HepG2 (cell line): Measurements from ENCODE around the gene NRSN2. TPM values are rescaled to one million over a fixed set of nuclear protein-coding genes. Genes with fewer than 3 reads are reported as not detected.

Experiments used
- CCDC6 ChIP-seq: sonication (generic); formaldehyde crosslinking; IDR thresholded peaks from 2 replicates; pipeline ENCODE4 v1.8.1; 2022; ENCODE audit warnings: mild to moderate bottlenecking, missing genetic modification reagents, moderate library complexity
- HES4 ChIP-seq: sonication (generic); formaldehyde crosslinking; IDR thresholded peaks from 2 replicates; pipeline ENCODE4 v1.9.0; 2021; ENCODE audit warnings: mild to moderate bottlenecking, missing genetic modification reagents, borderline replicate concordance
- LRRFIP1 ChIP-seq: sonication (generic); formaldehyde crosslinking; conservative IDR thresholded peaks from 2 replicates; pipeline ENCODE4 v1.4.0; 2020; ENCODE audit warnings: missing genetic modification reagents
- RXRA ChIP-seq: sonication (generic); formaldehyde crosslinking; IDR thresholded peaks from 2 replicates; pipeline ENCODE4 v1.5.1; 2020; ENCODE audit warnings: missing genetic modification reagents
- SP2 ChIP-seq: sonication (generic); formaldehyde crosslinking; IDR thresholded peaks from 2 replicates; pipeline ENCODE4 v1.5.1; 2020; ENCODE audit warnings: mild to moderate bottlenecking, missing genetic modification reagents
- TBX2 ChIP-seq: sonication (generic); formaldehyde crosslinking; IDR thresholded peaks from 2 replicates; pipeline ENCODE4 v1.5.0; 2020; ENCODE audit warnings: missing genetic modification reagents, mild to moderate bottlenecking, borderline replicate concordance
- ZFP37 ChIP-seq: sonication (generic); formaldehyde crosslinking; IDR thresholded peaks from 2 replicates; pipeline ENCODE4 v1.4.0; 2020; ENCODE audit warnings: missing genetic modification reagents, borderline replicate concordance
- ZFP91 ChIP-seq: sonication (generic); formaldehyde crosslinking; IDR thresholded peaks from 2 replicates; pipeline ENCODE4 v1.9.0; 2022; ENCODE audit warnings: missing genetic modification reagents, mild to moderate bottlenecking, borderline replicate concordance
- ZMYM2 ChIP-seq: sonication (generic); formaldehyde crosslinking; IDR thresholded peaks from 2 replicates; pipeline ENCODE4 v1.8.0; 2022; ENCODE audit warnings: mild to moderate bottlenecking, missing genetic modification reagents
- ZNF549 ChIP-seq: sonication (generic); formaldehyde crosslinking; IDR thresholded peaks from 2 replicates; pipeline ENCODE4 v1.5.0; 2020; ENCODE audit warnings: missing genetic modification reagents
- ZNF879 ChIP-seq: sonication (generic); formaldehyde crosslinking; IDR thresholded peaks from 2 replicates; pipeline ENCODE4 v1.8.1; 2023; ENCODE audit warnings: missing genetic modification reagents
- ZSCAN20 ChIP-seq: sonication (generic); formaldehyde crosslinking; IDR thresholded peaks from 2 replicates; pipeline ENCODE4 v1.4.0; 2020; ENCODE audit warnings: missing genetic modification reagents, mild to moderate bottlenecking, borderline replicate concordance
- polyA plus RNA-seq, 8 experiments: library from polyadenylated mRNA; depleted of rRNA in 3 of 8; stranded (reverse) in 7 of 8; unstranded in 1 of 8; fragments of >200 nt; fragmentation: Illumina TruSeq in 4 of 8; extraction: Trizol in 4 of 8; gene quantifications; 2 replicates each; pipeline versions ENCODE4 v1.2.1 to v1.2.3, GENCODE V29; 2011 to 2016; ENCODE audit warnings: low read depth in 4 of 8, missing spikeins in 1 of 8, mixed read lengths in 1 of 8; ENCODE audit not compliant: insufficient read depth in 1 of 8
- total RNA-seq, 5 experiments: library from RNA; depleted of rRNA; stranded (reverse); fragments of >200 nt; fragmentation: Illumina TruSeq; extraction: Trizol; gene quantifications; 2 replicates each; pipeline ENCODE4 v1.2.3, GENCODE V29; 2016; ENCODE audit warnings: low read depth in 1 of 5
- TF ChIP-seq, protein P1 (sequence below): sonication (generic); formaldehyde crosslinking; IDR thresholded peaks from 2 replicates; pipeline ENCODE4 v1.4.0; 2020; ENCODE audit warnings: missing genetic modification reagents
- TF ChIP-seq, protein P2 (sequence below): sonication (generic); formaldehyde crosslinking; conservative IDR thresholded peaks from 2 replicates; pipeline ENCODE4 v1.4.0; 2020; ENCODE audit warnings: mild to moderate bottlenecking, missing genetic modification reagents, moderate library complexity
- TF ChIP-seq, protein P3 (sequence below): sonication (generic); formaldehyde crosslinking; IDR thresholded peaks from 2 replicates; pipeline ENCODE4 v1.4.0; 2020; ENCODE audit warnings: mild to moderate bottlenecking, missing genetic modification reagents
- TF ChIP-seq, protein P4 (sequence below): sonication (generic); formaldehyde crosslinking; IDR thresholded peaks from 2 replicates; pipeline ENCODE4 v1.5.0; 2020; ENCODE audit warnings: mild to moderate bottlenecking, missing genetic modification reagents, borderline replicate concordance

Gene NRSN2
- total and polyA plus RNA-seq, 2 of the 13 experiments (the other 11 are each of a cell fraction or from before 2014, with no cell fraction given) = 32.3 to 49.4 TPM

DNA sequence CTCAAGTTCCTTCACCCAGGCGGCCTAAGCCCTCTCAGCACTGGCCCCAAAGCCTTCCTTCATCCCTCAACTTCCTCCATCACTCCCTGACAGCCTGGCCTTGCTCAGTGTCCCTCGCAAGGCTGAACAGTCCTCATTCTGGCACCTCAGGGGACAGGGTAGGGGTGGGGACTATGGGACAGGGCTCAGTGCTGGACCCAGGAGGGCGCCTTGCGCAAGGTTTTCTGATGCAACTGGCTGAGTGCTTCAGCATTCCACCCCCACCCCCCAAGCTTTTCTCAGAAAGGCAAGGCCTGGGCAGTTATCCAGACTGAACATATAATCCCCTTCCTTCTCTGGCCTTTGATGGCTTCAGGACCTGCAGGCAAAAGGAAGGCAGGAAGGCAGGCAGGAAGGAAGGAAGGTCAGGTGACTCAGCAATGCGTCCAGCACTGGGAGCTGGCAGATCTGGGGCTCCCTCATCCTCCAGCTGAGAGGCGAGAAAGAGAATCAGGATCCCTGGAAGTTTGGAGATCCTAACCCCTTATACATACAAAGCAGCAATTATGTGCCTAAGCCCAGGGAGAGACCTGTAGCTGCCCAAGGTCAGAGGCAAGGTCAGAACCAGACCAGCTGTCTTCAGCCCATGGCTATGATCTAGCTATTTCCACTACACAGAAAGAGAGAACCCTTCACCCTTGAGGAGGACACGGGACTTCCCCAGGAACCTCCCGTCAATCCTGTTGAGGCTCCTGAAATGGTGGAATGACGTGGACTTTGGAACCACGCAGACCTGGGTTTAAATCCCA lies 25.0 kb downstream of the NRSN2 start (continued):
- TF ChIP-seq, protein P1, sequence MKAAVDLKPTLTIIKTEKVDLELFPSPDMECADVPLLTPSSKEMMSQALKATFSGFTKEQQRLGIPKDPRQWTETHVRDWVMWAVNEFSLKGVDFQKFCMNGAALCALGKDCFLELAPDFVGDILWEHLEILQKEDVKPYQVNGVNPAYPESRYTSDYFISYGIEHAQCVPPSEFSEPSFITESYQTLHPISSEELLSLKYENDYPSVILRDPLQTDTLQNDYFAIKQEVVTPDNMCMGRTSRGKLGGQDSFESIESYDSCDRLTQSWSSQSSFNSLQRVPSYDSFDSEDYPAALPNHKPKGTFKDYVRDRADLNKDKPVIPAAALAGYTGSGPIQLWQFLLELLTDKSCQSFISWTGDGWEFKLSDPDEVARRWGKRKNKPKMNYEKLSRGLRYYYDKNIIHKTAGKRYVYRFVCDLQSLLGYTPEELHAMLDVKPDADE (CRISPR knock-in tag) = no peak
- TF ChIP-seq ZFP37 (CRISPR knock-in tag) = no peak
- TF ChIP-seq SP2 = no peak
- no peak for TF ChIP-seq ZNF879
- TF ChIP-seq CCDC6 = peak; percentile 98
- TF ChIP-seq HES4 = peak; percentile 89; the same call in 1 of the 2 replicates
- TF ChIP-seq ZNF549 (CRISPR knock-in tag) = no peak
- TF ChIP-seq, protein P2, sequence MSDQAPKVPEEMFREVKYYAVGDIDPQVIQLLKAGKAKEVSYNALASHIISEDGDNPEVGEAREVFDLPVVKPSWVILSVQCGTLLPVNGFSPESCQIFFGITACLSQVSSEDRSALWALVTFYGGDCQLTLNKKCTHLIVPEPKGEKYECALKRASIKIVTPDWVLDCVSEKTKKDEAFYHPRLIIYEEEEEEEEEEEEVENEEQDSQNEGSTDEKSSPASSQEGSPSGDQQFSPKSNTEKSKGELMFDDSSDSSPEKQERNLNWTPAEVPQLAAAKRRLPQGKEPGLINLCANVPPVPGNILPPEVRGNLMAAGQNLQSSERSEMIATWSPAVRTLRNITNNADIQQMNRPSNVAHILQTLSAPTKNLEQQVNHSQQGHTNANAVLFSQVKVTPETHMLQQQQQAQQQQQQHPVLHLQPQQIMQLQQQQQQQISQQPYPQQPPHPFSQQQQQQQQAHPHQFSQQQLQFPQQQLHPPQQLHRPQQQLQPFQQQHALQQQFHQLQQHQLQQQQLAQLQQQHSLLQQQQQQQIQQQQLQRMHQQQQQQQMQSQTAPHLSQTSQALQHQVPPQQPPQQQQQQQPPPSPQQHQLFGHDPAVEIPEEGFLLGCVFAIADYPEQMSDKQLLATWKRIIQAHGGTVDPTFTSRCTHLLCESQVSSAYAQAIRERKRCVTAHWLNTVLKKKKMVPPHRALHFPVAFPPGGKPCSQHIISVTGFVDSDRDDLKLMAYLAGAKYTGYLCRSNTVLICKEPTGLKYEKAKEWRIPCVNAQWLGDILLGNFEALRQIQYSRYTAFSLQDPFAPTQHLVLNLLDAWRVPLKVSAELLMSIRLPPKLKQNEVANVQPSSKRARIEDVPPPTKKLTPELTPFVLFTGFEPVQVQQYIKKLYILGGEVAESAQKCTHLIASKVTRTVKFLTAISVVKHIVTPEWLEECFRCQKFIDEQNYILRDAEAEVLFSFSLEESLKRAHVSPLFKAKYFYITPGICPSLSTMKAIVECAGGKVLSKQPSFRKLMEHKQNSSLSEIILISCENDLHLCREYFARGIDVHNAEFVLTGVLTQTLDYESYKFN = peak; percentile 96
- no peak; the same call in 1 of the 2 replicates for TF ChIP-seq ZMYM2 (CRISPR knock-in tag)
- no peak; the same call in 1 of the 2 replicates for TF ChIP-seq LRRFIP1 (CRISPR knock-in tag)
- TF ChIP-seq RXRA (CRISPR knock-in tag) = peak; percentile 97
- TF ChIP-seq, protein P3, sequence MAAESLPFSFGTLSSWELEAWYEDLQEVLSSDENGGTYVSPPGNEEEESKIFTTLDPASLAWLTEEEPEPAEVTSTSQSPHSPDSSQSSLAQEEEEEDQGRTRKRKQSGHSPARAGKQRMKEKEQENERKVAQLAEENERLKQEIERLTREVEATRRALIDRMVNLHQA (CRISPR knock-in tag) = peak; percentile 94
- peak; percentile 98 for TF ChIP-seq TBX2 (CRISPR knock-in tag)
- TF ChIP-seq, protein P4, sequence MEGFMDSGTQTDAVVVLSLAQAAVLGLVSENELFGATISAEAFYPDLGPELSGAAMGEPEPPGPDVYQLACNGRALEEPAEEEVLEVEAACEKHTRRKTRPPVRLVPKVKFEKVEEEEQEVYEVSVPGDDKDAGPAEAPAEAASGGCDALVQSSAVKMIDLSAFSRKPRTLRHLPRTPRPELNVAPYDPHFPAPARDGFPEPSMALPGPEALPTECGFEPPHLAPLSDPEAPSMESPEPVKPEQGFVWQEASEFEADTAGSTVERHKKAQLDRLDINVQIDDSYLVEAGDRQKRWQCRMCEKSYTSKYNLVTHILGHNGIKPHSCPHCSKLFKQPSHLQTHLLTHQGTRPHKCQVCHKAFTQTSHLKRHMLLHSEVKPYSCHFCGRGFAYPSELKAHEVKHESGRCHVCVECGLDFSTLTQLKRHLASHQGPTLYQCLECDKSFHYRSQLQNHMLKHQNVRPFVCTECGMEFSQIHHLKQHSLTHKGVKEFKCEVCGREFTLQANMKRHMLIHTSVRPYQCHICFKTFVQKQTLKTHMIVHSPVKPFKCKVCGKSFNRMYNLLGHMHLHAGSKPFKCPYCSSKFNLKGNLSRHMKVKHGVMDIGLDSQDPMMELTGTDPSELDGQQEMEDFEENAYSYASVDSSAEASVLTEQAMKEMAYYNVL (CRISPR knock-in tag) = peak; percentile 97
- no peak for TF ChIP-seq ZSCAN20 (CRISPR knock-in tag)
- TF ChIP-seq ZFP91 (CRISPR knock-in tag) = peak; percentile 95
